22Rv1 (cell line): ENCODE data around the gene GTSF1L.

Experiments used
- CTCF ChIP-seq: fragments of 450-650 bp; IDR thresholded peaks from 2 replicates; pipeline ENCODE4 v1.5.1; 2017; ENCODE audit warnings: mild to moderate bottlenecking
- ZFX ChIP-seq: fragments of 450-650 bp; IDR thresholded peaks from 2 replicates; pipeline ENCODE4 v1.6.1; 2017; ENCODE audit warnings: antibody characterized with exemption, borderline replicate concordance

GRCh38 chr20:43727980-43728590, 1.3 kb upstream of the GTSF1L start:
- TF ChIP-seq CTCF (no peak), ZFX (no peak)
